ENCODE results near the gene SLC16A1.
"Not testable (repeated sequence)": the region's sequence is repeated elsewhere in the genome, so short reads cannot be mapped to it uniquely, and the experiment has no call there.

SLC16A1 gene

GRCh38 chr1:112973788-112974187, 17.8 kb upstream of the SLC16A1 start:
- in situ Hi-C loops (cut with HindIII; ENCODE audit: low sequenced_read_pairs) = no loop called here
- H3K4me3 ChIP-seq (ENCODE audit: low read depth, low read length) = no peak overlapping the region
- DNase-seq (ENCODE audit: low read depth) = no peak
- TF ChIP-seq CTCF (IDR thresholded peaks at IDR 0.05; ENCODE audit: low read depth, low read length, missing control alignments) = no peak

DNA sequence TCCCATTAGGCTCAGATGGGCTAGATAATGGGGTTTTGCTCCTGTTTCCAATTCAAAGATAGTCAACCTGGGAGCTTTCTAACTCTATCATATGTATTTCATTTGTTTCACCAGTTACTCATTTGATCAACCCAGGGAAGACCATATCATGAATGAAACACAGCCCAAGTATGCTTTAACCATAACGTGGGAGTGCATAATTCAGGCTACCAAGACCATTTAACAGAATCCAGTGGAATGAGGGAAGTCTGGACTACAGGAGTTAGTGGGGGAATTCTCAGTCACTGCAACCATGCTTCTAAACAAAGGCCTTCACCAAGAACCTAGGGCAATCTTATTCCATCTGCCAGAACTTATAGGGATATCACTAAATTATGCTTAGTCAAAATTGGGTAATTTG, 15.0 kb upstream of the SLC16A1 start:
- no peak overlapping the region for H3K4me3 ChIP-seq (ENCODE audit: low read depth, low read length)
- in situ Hi-C loops (cut with HindIII; ENCODE audit: low sequenced_read_pairs) = no loop called here
- no peak for TF ChIP-seq CTCF (IDR thresholded peaks at IDR 0.05; ENCODE audit: low read depth, low read length, missing control alignments)
- DNase-seq (ENCODE audit: low read depth) = no peak

DNA sequence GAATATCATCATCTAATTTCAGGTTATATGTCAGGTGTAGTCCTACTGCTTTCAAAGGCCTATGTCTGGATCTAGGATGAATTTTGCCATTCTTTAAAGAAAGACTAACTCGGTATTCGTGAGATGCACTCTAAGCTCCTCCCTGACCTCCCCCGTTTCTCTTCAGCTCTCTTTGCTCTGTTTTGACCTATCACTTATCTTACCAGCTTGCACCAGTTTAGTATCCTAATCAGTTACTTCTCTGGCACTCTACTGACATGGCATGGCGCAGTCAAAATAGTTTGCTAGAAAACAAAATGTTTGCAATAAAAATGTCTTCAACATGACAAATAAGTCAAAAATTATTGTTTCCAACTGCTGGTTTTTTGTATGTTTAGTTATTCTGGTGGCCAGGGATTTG, 8.4 kb upstream of the SLC16A1 start:
- no peak for TF ChIP-seq CTCF (IDR thresholded peaks at IDR 0.05; ENCODE audit: low read depth, low read length, missing control alignments)
- in situ Hi-C loops (cut with HindIII; ENCODE audit: low sequenced_read_pairs) = no loop called here
- no peak for DNase-seq (ENCODE audit: low read depth)

GRCh38 chr1:112961072-112961471, 5.1 kb upstream of the SLC16A1 start:
- no peak overlapping the region for H3K4me3 ChIP-seq (ENCODE audit: low read depth, low read length)
- in situ Hi-C loops (cut with HindIII; ENCODE audit: low sequenced_read_pairs) = no loop called here
- no peak for DNase-seq (ENCODE audit: low read depth)
- TF ChIP-seq CTCF (IDR thresholded peaks at IDR 0.05; ENCODE audit: low read depth, low read length, missing control alignments) = no peak

More for the DNA sequence above, 8.4 kb upstream of the SLC16A1 start:
- H3K4me3 ChIP-seq (ENCODE audit: low read depth, low read length) = no peak overlapping the region

DNA sequence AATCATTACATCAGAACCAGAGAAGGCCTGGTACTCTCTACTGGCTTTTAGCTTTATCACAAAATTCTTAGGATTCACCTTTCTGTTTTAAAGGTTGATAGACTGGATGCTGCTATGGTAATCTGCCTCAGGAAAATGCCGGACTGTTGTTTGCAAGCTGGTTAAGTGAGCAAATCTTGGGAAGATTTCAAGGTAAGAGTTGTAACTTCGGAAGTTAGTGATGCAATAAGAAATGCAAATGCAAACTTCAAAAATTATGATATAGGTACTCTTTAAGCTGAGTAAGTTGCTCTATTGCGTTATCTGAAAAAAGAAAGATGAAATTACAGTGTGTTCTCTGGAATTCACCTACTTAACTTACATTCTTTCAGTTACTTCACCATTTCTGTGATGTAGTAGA, 4.4 kb upstream of the SLC16A1 start:
- H3K4me3 ChIP-seq (ENCODE audit: low read depth, low read length) = no peak overlapping the region
- no peak for DNase-seq (ENCODE audit: low read depth)
- in situ Hi-C loops (cut with HindIII; ENCODE audit: low sequenced_read_pairs) = no loop called here
- no peak for TF ChIP-seq CTCF (IDR thresholded peaks at IDR 0.05; ENCODE audit: low read depth, low read length, missing control alignments)

DNA sequence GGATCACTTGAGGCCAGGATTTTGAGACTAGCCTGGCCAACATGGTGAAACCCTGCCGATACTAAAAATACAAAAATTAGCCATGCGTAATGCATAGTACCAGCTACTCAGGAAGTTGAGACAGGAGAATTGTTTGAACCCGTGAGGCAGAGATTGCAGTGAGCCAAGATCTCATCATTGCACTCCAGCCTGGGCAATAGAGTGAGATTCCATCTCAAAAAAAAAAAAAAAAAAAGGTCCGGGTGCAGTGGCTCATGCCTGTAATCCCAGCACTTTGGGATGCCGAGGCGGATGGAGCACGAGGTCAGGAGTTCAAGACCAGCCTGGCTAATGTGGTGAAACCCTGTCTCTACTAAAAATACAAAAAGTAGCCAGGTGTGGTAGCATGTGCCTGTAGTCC, 2.2 kb upstream of the SLC16A1 start:
- H3K4me3 ChIP-seq (ENCODE audit: low read depth, low read length) = peak overlapping the region; percentile 64
- in situ Hi-C loops (cut with HindIII; ENCODE audit: low sequenced_read_pairs); DNase-seq (ENCODE audit: low read depth): not testable (repeated sequence)

DNA sequence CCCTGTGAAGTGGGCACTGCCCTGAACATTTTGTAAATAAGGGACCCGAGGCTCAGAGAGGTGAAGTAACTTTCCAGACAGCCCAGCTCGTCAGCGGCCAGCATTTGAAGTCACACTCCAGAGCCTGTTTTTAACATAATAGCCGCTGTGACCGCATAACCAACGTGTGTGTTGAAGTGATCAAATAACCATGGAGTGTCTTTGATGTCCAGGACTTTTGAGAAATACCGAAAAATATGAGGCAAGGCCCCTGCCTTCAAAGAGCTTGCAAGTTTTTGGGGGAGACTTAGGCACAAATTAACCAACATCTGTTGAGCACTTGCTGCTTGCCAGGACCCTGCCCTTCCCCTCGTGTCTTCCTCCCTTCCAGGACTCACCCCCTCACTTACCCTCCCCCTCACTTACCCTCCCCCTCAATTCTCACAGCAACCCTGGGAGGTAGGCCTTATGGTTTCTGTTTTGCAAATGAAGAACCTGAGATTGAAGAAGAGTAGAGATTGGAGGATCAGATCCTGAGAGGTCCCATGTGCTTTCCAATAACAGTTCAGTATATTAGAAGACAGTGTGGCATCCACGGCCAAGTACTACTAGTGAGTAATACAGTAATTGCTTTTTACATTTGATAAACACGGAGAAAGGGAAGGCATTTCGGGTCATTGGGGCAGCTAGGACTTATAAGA, 1.3 kb upstream of the SLC16A1 start:
- in situ Hi-C loops (cut with HindIII; ENCODE audit: low sequenced_read_pairs) = no loop called here
- TF ChIP-seq CTCF (IDR thresholded peaks at IDR 0.05; ENCODE audit: low read depth, low read length, missing control alignments) = no peak
- H3K4me3 ChIP-seq (ENCODE audit: low read depth, low read length) = peak overlapping the region; percentile 64
- DNase-seq (ENCODE audit: low read depth) = peak; percentile 86

Measured in astrocyte of the cerebellum (primary cell).